CD14-positive monocyte (primary cell): Measurements from ENCODE around the gene LINC01488. TPM values are rescaled to one million over a fixed set of nuclear protein-coding genes. Genes with fewer than 3 reads are reported as not detected.

ENCODE experiments used
- DNase-seq, 3 donors: peaks; one replicate each; pipeline ENCODE4 v3.0.0-alpha.2; 2011 to 2022
- H2AFZ ChIP-seq: 2 replicates; pipeline ENCODE4 v1.6.0; 2012; ENCODE audit warnings: mild to moderate bottlenecking, low read depth, low read length, inconsistent platforms; ENCODE audit not compliant: insufficient read depth, poor library complexity, severe bottlenecking
- H3K27ac ChIP-seq, 2 donors: 1 replicate in 1 of 2; 2 replicates in 1 of 2; pipeline ENCODE4 v1.5.1; 2012 to 2013; ENCODE audit warnings: low read length in 2 of 2, control low read depth in 1 of 2, inconsistent platforms in 1 of 2, low read depth in 1 of 2, mild to moderate bottlenecking in 1 of 2
- H3K27me3 ChIP-seq, 2 donors: one replicate each; pipeline versions ENCODE4 v1.6.0 to v1.6.1; 2011 to 2013; ENCODE audit warnings: low read length in 2 of 2; ENCODE audit not compliant: control insufficient read depth in 2 of 2, insufficient read depth in 2 of 2
- H3K36me3 ChIP-seq, 2 donors: replicated peaks in 1 of 2; 1 replicate in 1 of 2; 2 replicates in 1 of 2; pipeline versions ENCODE4 v1.5.1 to v1.6.1; 2012 to 2013; ENCODE audit warnings: low read length in 2 of 2, control low read depth in 1 of 2, inconsistent platforms in 1 of 2, mild to moderate bottlenecking in 1 of 2; ENCODE audit not compliant: insufficient read depth in 2 of 2, control insufficient read depth in 1 of 2
- H3K4me1 ChIP-seq, 2 donors: 1 replicate in 1 of 2; 2 replicates in 1 of 2; pipeline versions ENCODE4 v1.5.1 to v1.6.1; 2012 to 2013; ENCODE audit warnings: low read length in 2 of 2, control low read depth in 1 of 2, inconsistent platforms in 1 of 2, mild to moderate bottlenecking in 1 of 2, moderate library complexity in 1 of 2; ENCODE audit not compliant: insufficient read depth in 2 of 2, control insufficient read depth in 1 of 2
- H3K4me2 ChIP-seq: replicated peaks from 2 replicates; pipeline ENCODE3; 2012; ENCODE audit warnings: low read length, moderate library complexity, mild to moderate bottlenecking; ENCODE audit not compliant: poor library complexity, severe bottlenecking; ENCODE audit errors: extremely low read depth
- H3K4me3 ChIP-seq, 3 experiments: fragments of 200-600 bp in 1 of 3; sonication (generic) in 1 of 3; replicated peaks in 1 of 3; 1 replicate in 2 of 3; 2 replicates in 1 of 3; pipeline ENCODE4 v1.5.1; 2011 to 2013; ENCODE audit warnings: low read length in 3 of 3, mild to moderate bottlenecking in 3 of 3, control low read depth in 2 of 3, low read depth in 2 of 3, inconsistent platforms in 1 of 3, moderate library complexity in 1 of 3
- H3K79me2 ChIP-seq: 2 replicates; pipeline ENCODE4 v1.6.0; 2012; ENCODE audit warnings: mild to moderate bottlenecking, control low read depth, inconsistent platforms, low read length, moderate library complexity; ENCODE audit not compliant: insufficient read depth
- H3K9ac ChIP-seq: 2 replicates; pipeline ENCODE4 v1.6.0; 2017; ENCODE audit warnings: low read length, mild to moderate bottlenecking; ENCODE audit not compliant: insufficient read depth, poor library complexity, severe bottlenecking
- H3K9me3 ChIP-seq, 2 donors: replicated peaks in 1 of 2; 1 replicate in 1 of 2; 2 replicates in 1 of 2; pipeline versions ENCODE4 v1.5.1 to v1.6.1; 2012 to 2013; ENCODE audit warnings: low read length in 2 of 2, control low read depth in 1 of 2; ENCODE audit not compliant: control insufficient read depth in 1 of 2, insufficient read depth in 1 of 2
- H4K20me1 ChIP-seq: 2 replicates; pipeline ENCODE4 v1.6.0; 2012; ENCODE audit warnings: mild to moderate bottlenecking, low read length, control low read depth, moderate library complexity; ENCODE audit not compliant: insufficient read depth
- H3K27ac Mint-ChIP-seq, 7 donors: one replicate each; pipeline ENCODE4 v1.8.0; 2020; ENCODE audit warnings: mild to moderate bottlenecking in 7 of 7, mixed read lengths in 7 of 7, moderate library complexity in 6 of 7, inconsistent platforms in 2 of 7
- H3K27me3 Mint-ChIP-seq, 3 donors: one replicate each; pipeline ENCODE4 v1.8.0; 2021 to 2022; ENCODE audit warnings: low read depth in 3 of 3, mild to moderate bottlenecking in 3 of 3, mixed read lengths in 3 of 3, moderate library complexity in 3 of 3, inconsistent platforms in 1 of 3
- H3K36me3 Mint-ChIP-seq, 2 donors: one replicate each; pipeline ENCODE4 v1.8.0; 2020; ENCODE audit warnings: mixed read lengths in 2 of 2, inconsistent platforms in 1 of 2, mild to moderate bottlenecking in 1 of 2
- H3K4me1 Mint-ChIP-seq: one replicate; pipeline ENCODE4 v1.8.0; 2020; ENCODE audit warnings: mild to moderate bottlenecking, mixed read lengths
- H3K4me3 Mint-ChIP-seq, 2 donors: one replicate each; pipeline ENCODE4 v1.8.0; 2020; ENCODE audit warnings: mild to moderate bottlenecking in 2 of 2, mixed read lengths in 2 of 2, moderate library complexity in 1 of 2
- H3K9me3 Mint-ChIP-seq, 7 donors: one replicate each; pipeline ENCODE4 v1.8.0; 2020 to 2022; ENCODE audit warnings: mixed read lengths in 7 of 7, mild to moderate bottlenecking in 6 of 7, moderate library complexity in 6 of 7, inconsistent platforms in 2 of 7
- WGBS: methylation state at CpG from one replicate; pipeline ENCODE4 v1.1.5; 2013; ENCODE audit warnings: missing lambda C conversion rate; ENCODE audit not compliant: insufficient coverage; 5-methylcytosine and 5-hydroxymethylcytosine counted together
- intact Hi-C, 2 donors: fragments of 100-400 bp; cut with micrococcal nuclease; formaldehyde crosslinking; loops; one replicate each; pipeline versions ENCODE4 v1.15.0 to v1.15.1; 2023
- polyA plus RNA-seq, 3 donors: library from polyadenylated mRNA; depleted of rRNA in 1 of 3; unstranded in 2 of 3; stranded (reverse) in 1 of 3; fragments of 300-500 nt in 2 of 3; fragments of >200 nt in 1 of 3; fragmentation: Illumina TruSeq in 2 of 3; gene quantifications; 1 replicate in 2 of 3; 2 replicates in 1 of 3; pipeline ENCODE4 v1.2.3, GENCODE V29; 2012 to 2021
- TF ChIP-seq, protein P1 (sequence below): fragments of 200-600 bp; IDR thresholded peaks from one replicate; pipeline ENCODE4 v1.8.0; 2022; ENCODE audit warnings: antibody characterized with exemption, mild to moderate bottlenecking

The LINC01488 gene
- polyA plus RNA-seq, 3 donors = not detected

DNA sequence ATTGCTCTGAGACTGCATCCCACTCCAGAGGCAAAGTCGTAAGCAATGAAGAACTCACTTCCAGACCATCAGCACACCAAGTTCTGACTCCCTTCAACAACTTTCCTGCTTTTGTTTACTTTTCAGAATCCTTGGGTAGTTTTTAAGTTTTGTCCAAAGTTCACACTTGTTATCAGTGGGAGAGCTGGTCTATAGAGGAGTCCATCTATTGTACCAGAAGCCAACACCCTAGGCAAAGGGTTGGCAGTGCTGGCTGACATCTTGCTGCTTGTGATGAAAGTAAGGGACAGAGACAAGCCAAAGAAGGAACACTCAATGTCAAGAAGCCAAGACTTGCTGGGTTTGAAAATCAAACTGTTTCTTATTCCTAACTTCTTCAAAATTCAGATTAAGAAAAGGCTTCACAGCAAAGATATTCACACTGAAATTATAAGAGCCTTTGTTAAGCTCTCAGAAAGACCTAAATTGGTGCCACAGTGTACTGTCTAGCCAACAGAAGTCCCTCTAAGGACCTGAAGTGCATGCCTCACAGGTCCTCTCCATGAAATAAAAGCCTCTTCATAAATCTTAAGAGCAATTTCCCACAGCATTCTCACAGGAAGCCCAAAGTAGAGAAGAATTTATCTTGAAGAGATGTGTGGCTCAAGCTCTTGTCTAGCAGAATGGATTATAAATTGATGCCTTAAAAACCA is 21.5 kb upstream of the LINC01488 start:
- TF ChIP-seq, protein P1, sequence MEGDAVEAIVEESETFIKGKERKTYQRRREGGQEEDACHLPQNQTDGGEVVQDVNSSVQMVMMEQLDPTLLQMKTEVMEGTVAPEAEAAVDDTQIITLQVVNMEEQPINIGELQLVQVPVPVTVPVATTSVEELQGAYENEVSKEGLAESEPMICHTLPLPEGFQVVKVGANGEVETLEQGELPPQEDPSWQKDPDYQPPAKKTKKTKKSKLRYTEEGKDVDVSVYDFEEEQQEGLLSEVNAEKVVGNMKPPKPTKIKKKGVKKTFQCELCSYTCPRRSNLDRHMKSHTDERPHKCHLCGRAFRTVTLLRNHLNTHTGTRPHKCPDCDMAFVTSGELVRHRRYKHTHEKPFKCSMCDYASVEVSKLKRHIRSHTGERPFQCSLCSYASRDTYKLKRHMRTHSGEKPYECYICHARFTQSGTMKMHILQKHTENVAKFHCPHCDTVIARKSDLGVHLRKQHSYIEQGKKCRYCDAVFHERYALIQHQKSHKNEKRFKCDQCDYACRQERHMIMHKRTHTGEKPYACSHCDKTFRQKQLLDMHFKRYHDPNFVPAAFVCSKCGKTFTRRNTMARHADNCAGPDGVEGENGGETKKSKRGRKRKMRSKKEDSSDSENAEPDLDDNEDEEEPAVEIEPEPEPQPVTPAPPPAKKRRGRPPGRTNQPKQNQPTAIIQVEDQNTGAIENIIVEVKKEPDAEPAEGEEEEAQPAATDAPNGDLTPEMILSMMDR = no peak
- Histone ChIP-seq H3K36me3 (no peaks in the 10 kb centered on the region), H3K27me3 (no peaks in the 10 kb centered on the region), H3K4me1 (no peaks in the 10 kb centered on the region), H2AFZ (no peak overlapping the region), H3K79me2 (no peaks in the 10 kb centered on the region), H3K27ac (no peak overlapping the region), H3K4me3 (no peak overlapping the region), H3K9ac (no peak overlapping the region), H3K4me2 (no peak overlapping the region), H3K9me3 (peaks cover 16 to 21% of the 10 kb centered on the region in 2 donors), H4K20me1 (no peaks in the 10 kb centered on the region)
- H3K27me3 Mint-ChIP-seq = peaks cover 0 to 12% (median 4%) of the 10 kb centered on the region in 3 donors
- intact Hi-C loops = no loop called here
- no peak overlapping the region for H3K27ac Mint-ChIP-seq
- WGBS = no CpG with 5 or more reads among the region's 1 CpG
- H3K9me3 Mint-ChIP-seq = peaks cover 13 to 30% (median 25%) of the 10 kb centered on the region in 7 donors
- no peaks in the 10 kb centered on the region for H3K4me1 Mint-ChIP-seq
- no peak for DNase-seq
- H3K36me3 Mint-ChIP-seq = no peaks in the 10 kb centered on the region
- H3K4me3 Mint-ChIP-seq = no peak overlapping the region

- TF ChIP-seq, protein P1 = no peak
- H3K4me1 Mint-ChIP-seq = no peaks in the 10 kb centered on the region
- no peak overlapping the region for H3K9ac ChIP-seq
- peaks cover 16 to 21% of the 10 kb centered on the region in 2 donors for H3K9me3 ChIP-seq
- no peaks in the 10 kb centered on the region for H3K27me3 ChIP-seq
- no peaks in the 10 kb centered on the region for H4K20me1 ChIP-seq
- DNase-seq = no peak
- H3K27me3 Mint-ChIP-seq = peaks cover 0 to 12% (median 4%) of the 10 kb centered on the region in 3 donors
- WGBS = 80% methylated on average over 1 of the region's 1 CpG
- no peak overlapping the region for H3K4me3 ChIP-seq
- H3K27ac Mint-ChIP-seq = no peak overlapping the region
- intact Hi-C loops = no loop called here
- H3K4me2 ChIP-seq = no peak overlapping the region
- no peaks in the 10 kb centered on the region for H3K79me2 ChIP-seq
- no peak overlapping the region for H3K4me3 Mint-ChIP-seq
- H3K36me3 ChIP-seq = no peaks in the 10 kb centered on the region
- H3K4me1 ChIP-seq = no peaks in the 10 kb centered on the region
- peaks cover 13 to 30% (median 25%) of the 10 kb centered on the region in 7 donors for H3K9me3 Mint-ChIP-seq
- H2AFZ ChIP-seq = no peak overlapping the region
- H3K27ac ChIP-seq = no peak overlapping the region
- H3K36me3 Mint-ChIP-seq = no peaks in the 10 kb centered on the region
Measured at GRCh38 chr11:69460540-69461257, 20.8 kb upstream of the LINC01488 start.
